Large intestine (tissue), 3 donors: ENCODE measurements around the gene FGGY. TPM values are rescaled to one million over a fixed set of nuclear protein-coding genes. Genes with fewer than 3 reads are reported as not detected.
A peak's percentile ranks its signal among the peaks of the same experiment; 100 is the strongest.

Experiments used
- DNase-seq, 2 donors: peaks; one replicate each; pipeline versions ENCODE4 v3.0.0 to v3.0.0-alpha.2; 2013
- H3K27ac ChIP-seq: one replicate; pipeline ENCODE4 v1.5.1; 2013; ENCODE audit warnings: low read length
- H3K27me3 ChIP-seq: 2 replicates; pipeline ENCODE4 v1.6.1; 2013; ENCODE audit warnings: low read length; ENCODE audit not compliant: control insufficient read depth, insufficient read depth
- H3K36me3 ChIP-seq: 2 replicates; pipeline ENCODE4 v1.6.1; 2013; ENCODE audit warnings: low read length; ENCODE audit not compliant: control insufficient read depth, insufficient read depth
- H3K4me1 ChIP-seq: one replicate; pipeline ENCODE4 v1.6.1; 2013; ENCODE audit warnings: low read length; ENCODE audit not compliant: control insufficient read depth, insufficient read depth
- H3K4me3 ChIP-seq: one replicate; pipeline ENCODE4 v1.5.1; 2013; ENCODE audit warnings: low read length
- H3K9me3 ChIP-seq: one replicate; pipeline ENCODE4 v1.6.1; 2013; ENCODE audit warnings: mild to moderate bottlenecking, low read depth, low read length, moderate library complexity; ENCODE audit not compliant: control insufficient read depth
- whole genome bisulfite sequencing: methylation state at CpG from one replicate; pipeline ENCODE4 v1.1.5; 2013; ENCODE audit warnings: low lambda C conversion rate; ENCODE audit not compliant: insufficient coverage; 5-methylcytosine and 5-hydroxymethylcytosine counted together
- polyA plus RNA-seq: library from polyadenylated mRNA; unstranded; fragments of 120-200 nt; gene quantifications from one replicate; pipeline ENCODE4 v1.2.1, GENCODE V29; 2013

FGGY gene
- polyA plus RNA-seq, 1 donor = 17.5 TPM

GRCh38 chr1:59541891-59542290 lies 245.0 kb downstream of the FGGY start:
- peak overlapping the region; percentile 98 for H3K27ac ChIP-seq
- H3K36me3 ChIP-seq = peaks cover 3% of the 10 kb centered on the region
- DNase-seq = peak in 1 of 2 donors; percentile 43
- WGBS = no CpG with 5 or more reads among the region's 3 CpGs
- no peak overlapping the region for H3K4me3 ChIP-seq
- no peaks in the 10 kb centered on the region for H3K9me3 ChIP-seq
- no peaks in the 10 kb centered on the region for H3K27me3 ChIP-seq
- H3K4me1 ChIP-seq = peaks cover 36% of the 10 kb centered on the region

GRCh38 chr1:59543211-59543668 lies 246.3 kb downstream of the FGGY start:
- no peaks in the 10 kb centered on the region for H3K27me3 ChIP-seq
- H3K4me1 ChIP-seq = peaks cover 36% of the 10 kb centered on the region
- peaks cover 3% of the 10 kb centered on the region for H3K36me3 ChIP-seq
- H3K9me3 ChIP-seq = no peaks in the 10 kb centered on the region
- peak; percentile 42 to 83 for DNase-seq
- H3K27ac ChIP-seq = peak overlapping the region; percentile 98
- WGBS = no CpG with 5 or more reads among the region's 5 CpGs
- no peak overlapping the region for H3K4me3 ChIP-seq

- H3K36me3 ChIP-seq = peaks cover 3% of the 10 kb centered on the region
- H3K4me1 ChIP-seq = peaks cover 43% of the 10 kb centered on the region
- H3K4me3 ChIP-seq = no peak overlapping the region
- WGBS = 100% methylated on average over 1 of the region's 3 CpGs
- no peaks in the 10 kb centered on the region for H3K27me3 ChIP-seq
- DNase-seq = no peak
- no peaks in the 10 kb centered on the region for H3K9me3 ChIP-seq
- H3K27ac ChIP-seq = peak overlapping the region; percentile 98
Measured at GRCh38 chr1:59544615-59545293, 247.9 kb downstream of the FGGY start.

GRCh38 chr1:59545830-59546229 lies 248.9 kb downstream of the FGGY start:
- Histone ChIP-seq H3K27me3 (no peaks in the 10 kb centered on the region), H3K4me1 (peaks cover 52% of the 10 kb centered on the region), H3K36me3 (peaks cover 3% of the 10 kb centered on the region), H3K4me3 (no peak overlapping the region), H3K9me3 (no peaks in the 10 kb centered on the region), H3K27ac (peak overlapping the region; percentile 98)
- no CpG with 5 or more reads among the region's 2 CpGs for WGBS
- DNase-seq = no peak

- no peak overlapping the region for H3K4me3 ChIP-seq
- WGBS = 76% methylated on average over 2 of the region's 5 CpGs
- peaks cover 28% of the 10 kb centered on the region for H3K4me1 ChIP-seq
- H3K36me3 ChIP-seq = no peaks in the 10 kb centered on the region
- DNase-seq = no peak
- no peaks in the 10 kb centered on the region for H3K9me3 ChIP-seq
- H3K27ac ChIP-seq = peak overlapping the region; percentile 59
- no peaks in the 10 kb centered on the region for H3K27me3 ChIP-seq
Measured at GRCh38 chr1:59549066-59549837, 252.4 kb downstream of the FGGY start.

- Histone ChIP-seq H3K4me3 (no peak overlapping the region), H3K9me3 (no peaks in the 10 kb centered on the region), H3K27ac (peak overlapping the region; percentile 59), H3K27me3 (no peaks in the 10 kb centered on the region), H3K4me1 (peaks cover 28% of the 10 kb centered on the region), H3K36me3 (no peaks in the 10 kb centered on the region)
- peak in 1 of 2 donors; percentile 61 for DNase-seq
- WGBS = no CpG with 5 or more reads among the region's 3 CpGs
Measured at GRCh38 chr1:59549903-59550302, 253.0 kb downstream of the FGGY start.

- no peak overlapping the region for H3K4me3 ChIP-seq
- H3K9me3 ChIP-seq = no peaks in the 10 kb centered on the region
- peak in 1 of 2 donors; percentile 59 for DNase-seq
- no peak overlapping the region for H3K27ac ChIP-seq
- WGBS = no CpG with 5 or more reads among the region's 3 CpGs
- H3K36me3 ChIP-seq = no peaks in the 10 kb centered on the region
- peaks cover 30% of the 10 kb centered on the region for H3K4me1 ChIP-seq
- no peaks in the 10 kb centered on the region for H3K27me3 ChIP-seq
Measured at GRCh38 chr1:59552007-59552406, 255.1 kb downstream of the FGGY start.

GRCh38 chr1:59553371-59553770 lies 256.5 kb downstream of the FGGY start:
- Histone ChIP-seq H3K27ac (no peak overlapping the region), H3K9me3 (no peaks in the 10 kb centered on the region), H3K4me3 (no peak overlapping the region), H3K4me1 (peaks cover 30% of the 10 kb centered on the region), H3K27me3 (no peaks in the 10 kb centered on the region), H3K36me3 (no peaks in the 10 kb centered on the region)
- no CpG with 5 or more reads among the region's 4 CpGs for WGBS
- DNase-seq = no peak

GRCh38 chr1:59554011-59554663 lies 257.2 kb downstream of the FGGY start:
- H3K27ac ChIP-seq = peak overlapping the region; percentile 25
- no CpG with 5 or more reads among the region's 8 CpGs for WGBS
- no peaks in the 10 kb centered on the region for H3K36me3 ChIP-seq
- H3K4me3 ChIP-seq = no peak overlapping the region
- peaks cover 26% of the 10 kb centered on the region for H3K4me1 ChIP-seq
- H3K27me3 ChIP-seq = no peaks in the 10 kb centered on the region
- DNase-seq = peak in 1 of 2 donors; percentile 49
- H3K9me3 ChIP-seq = no peaks in the 10 kb centered on the region

GRCh38 chr1:59554752-59555151 lies 257.9 kb downstream of the FGGY start:
- Histone ChIP-seq H3K4me1 (peaks cover 22% of the 10 kb centered on the region), H3K27ac (no peak overlapping the region), H3K4me3 (no peak overlapping the region), H3K27me3 (no peaks in the 10 kb centered on the region), H3K36me3 (no peaks in the 10 kb centered on the region), H3K9me3 (no peaks in the 10 kb centered on the region)
- WGBS = 28% methylated on average over 3 of the region's 4 CpGs
- no peak for DNase-seq
